ENCODE data around the gene CHRNA3. TPM values are rescaled to one million over a fixed set of nuclear protein-coding genes. Genes with fewer than 3 reads are reported as not detected.

The CHRNA3 gene
- total RNA-seq, 4 donors from 2014 or later, result 0.18 TPM; not detected in 3

GRCh38 chr15:78638658-78639314 is 18.0 kb upstream of the CHRNA3 start:
- no peaks in the 10 kb centered on the region for H3K9me3 ChIP-seq
- intact Hi-C loops (cut with DNase I), result no loop called here
- DNase-seq, result no peak
- TF ChIP-seq CTCF (IDR thresholded peaks at IDR 0.05) (peak; percentile 31 to 69 (median 50)), POLR2A (IDR thresholded peaks at IDR 0.05) (no peak)
- peaks cover 12 to 18% (median 13%) of the 10 kb centered on the region in 3 donors for H3K4me1 ChIP-seq
- H3K27ac ChIP-seq, result no peak overlapping the region
- H3K27me3 ChIP-seq, result peaks cover 0 to 28% (median 1%) of the 10 kb centered on the region in 4 donors
- no peaks in the 10 kb centered on the region for H3K36me3 ChIP-seq
- H3K4me3 ChIP-seq, result no peak overlapping the region
- WGBS, 2 donors, result 0% methylated on average over 1 of the region's 4 CpGs; no CpG with 5 or more reads in 1 of the 2 donors

- peaks cover 0 to 28% (median 1%) of the 10 kb centered on the region in 4 donors for H3K27me3 ChIP-seq
- no peak overlapping the region for H3K4me3 ChIP-seq
- no peak for DNase-seq
- TF ChIP-seq POLR2A (IDR thresholded peaks at IDR 0.05) (no peak), CTCF (IDR thresholded peaks at IDR 0.05) (no peak)
- no CpG with 5 or more reads among the region's 4 CpGs for whole genome bisulfite sequencing, 2 donors
- H3K9me3 ChIP-seq, result peaks cover 0 to 7% (median 1%) of the 10 kb centered on the region in 3 donors
- intact Hi-C loops (cut with DNase I), result no loop called here
- H3K27ac ChIP-seq, result no peak overlapping the region
- no peaks in the 10 kb centered on the region for H3K36me3 ChIP-seq
- peaks cover 12 to 18% (median 13%) of the 10 kb centered on the region in 3 donors for H3K4me1 ChIP-seq
Observed at GRCh38 chr15:78637776-78638435, 17.1 kb upstream of the CHRNA3 start.

GRCh38 chr15:78636378-78636859 is 15.6 kb upstream of the CHRNA3 start:
- H3K4me1 ChIP-seq, result peaks cover 10 to 12% (median 12%) of the 10 kb centered on the region in 3 donors
- H3K9me3 ChIP-seq, result peaks cover 0 to 10% (median 5%) of the 10 kb centered on the region in 3 donors
- H3K4me3 ChIP-seq, result no peak overlapping the region
- DNase-seq, result no peak
- H3K27me3 ChIP-seq, result peaks cover 0 to 27% (median 1%) of the 10 kb centered on the region in 4 donors
- intact Hi-C loops (cut with DNase I), result no loop called here
- no peaks in the 10 kb centered on the region for H3K36me3 ChIP-seq
- no peak overlapping the region for H3K27ac ChIP-seq
- 76 to 98% methylated on average over 2 of the region's 2 CpGs for WGBS, 2 donors
- no peak for TF ChIP-seq CTCF (IDR thresholded peaks at IDR 0.05)
- TF ChIP-seq POLR2A (IDR thresholded peaks at IDR 0.05), result no peak

GRCh38 chr15:78635346-78635745 is 14.6 kb upstream of the CHRNA3 start:
- DNase-seq, result no peak
- Histone ChIP-seq H3K27ac (no peak overlapping the region), H3K36me3 (no peaks in the 10 kb centered on the region), H3K4me3 (no peak overlapping the region), H3K9me3 (peaks cover 0 to 10% (median 5%) of the 10 kb centered on the region in 3 donors), H3K4me1 (peaks cover 0 to 2% (median 2%) of the 10 kb centered on the region in 3 donors), H3K27me3 (peaks cover 0 to 16% (median 1%) of the 10 kb centered on the region in 4 donors)
- no peak for TF ChIP-seq CTCF (IDR thresholded peaks at IDR 0.05)
- intact Hi-C loops (cut with DNase I), result no loop called here
- WGBS, 2 donors, result 96 to 97% methylated on average over 4 to 7 of the region's 10 CpGs
